IMR-90 (cell line): ENCODE results near the gene PRPF40B. TPM values are rescaled to one million over a fixed set of nuclear protein-coding genes. Genes with fewer than 3 reads are reported as not detected.
A peak's percentile ranks its signal among the peaks of the same experiment; 100 is the strongest.

Source experiments
- ATAC-seq: fragments of 200-7000 bp; cut with Tn5 transposase; 2 replicates; pipeline ENCODE4 v1.9.1; 2020; ENCODE audit warnings: low read depth, mild to moderate bottlenecking, moderate library complexity
- BruUV-seq: library from RNA; stranded (reverse); fragments of 400-500 nt; replicated peaks from 2 replicates; lab custom pipeline; 2021; lab: Mats Ljungman, UMichigan
- CTCF ChIA-PET: fragments of 300-600 bp; formaldehyde crosslinking; extraction: SDS; loops from one replicate; lab custom pipeline; 2021; ENCODE audit warnings: antibody characterized with exemption; lab: Yijun Ruan, JAX
- POLR2A ChIA-PET: fragments of 300-600 bp; sonication (Branson Sonifier 250); formaldehyde crosslinking; loops from one replicate; lab custom pipeline; 2022; ENCODE audit warnings: antibody characterized with exemption; ENCODE audit not compliant: unreplicated experiment; lab: Charles Lee
- DNase-seq: peaks from one replicate; pipeline ENCODE4 v3.0.0; 2013
- H2AFZ ChIP-seq: replicated peaks from 2 replicates; pipeline ENCODE3; 2013; ENCODE audit warnings: low read length, mild to moderate bottlenecking; ENCODE audit not compliant: poor library complexity
- H2AK5ac ChIP-seq: 2 replicates; pipeline ENCODE4 v1.6.1; 2013; ENCODE audit warnings: low read depth, low read length, inconsistent platforms
- H2AK9ac ChIP-seq: replicated peaks from 2 replicates; pipeline ENCODE3; 2013; ENCODE audit warnings: mild to moderate bottlenecking, low read depth, low read length, moderate library complexity; ENCODE audit not compliant: poor library complexity
- H2BK120ac ChIP-seq: 2 replicates; pipeline ENCODE4 v1.6.1; 2013; ENCODE audit warnings: low read depth, low read length, inconsistent platforms
- H2BK15ac ChIP-seq: 3 replicates; pipeline ENCODE4 v1.6.1; 2013; ENCODE audit warnings: low read depth, low read length, inconsistent platforms
- H2BK20ac ChIP-seq: 2 replicates; pipeline ENCODE4 v1.6.1; 2013; ENCODE audit warnings: low read depth, mild to moderate bottlenecking, inconsistent platforms, low read length, moderate library complexity
- H2BK5ac ChIP-seq: 2 replicates; pipeline ENCODE4 v1.6.1; 2013; ENCODE audit warnings: mild to moderate bottlenecking, low read depth, low read length, inconsistent platforms; ENCODE audit not compliant: poor library complexity, severe bottlenecking
- H3K14ac ChIP-seq: replicated peaks from 2 replicates; pipeline ENCODE4 v1.6.1; 2013; ENCODE audit warnings: low read depth, low read length, inconsistent platforms
- H3K18ac ChIP-seq: 2 replicates; pipeline ENCODE4 v1.6.1; 2013; ENCODE audit warnings: low read depth, low read length, control low read depth
- H3K23ac ChIP-seq: 2 replicates; pipeline ENCODE4 v1.6.1; 2013; ENCODE audit warnings: low read depth, low read length, inconsistent platforms
- H3K27ac ChIP-seq: 2 replicates; pipeline ENCODE4 v1.5.1; 2013; ENCODE audit warnings: mild to moderate bottlenecking, control low read depth, low read length; ENCODE audit not compliant: insufficient read depth
- H3K27me3 ChIP-seq: 2 replicates; pipeline ENCODE4 v1.6.1; 2013; ENCODE audit warnings: low read length; ENCODE audit not compliant: control insufficient read depth, insufficient read depth
- H3K36me3 ChIP-seq: 2 replicates; pipeline ENCODE4 v1.6.1; 2013; ENCODE audit warnings: low read length, mixed read lengths; ENCODE audit not compliant: control insufficient read depth, insufficient read depth
- H3K4ac ChIP-seq: 2 replicates; pipeline ENCODE4 v1.6.1; 2013; ENCODE audit warnings: low read depth, low read length, inconsistent platforms
- H3K4me1 ChIP-seq: 2 replicates; pipeline ENCODE4 v1.6.1; 2013; ENCODE audit warnings: low read length, mixed read lengths; ENCODE audit not compliant: control insufficient read depth, insufficient read depth
- H3K4me2 ChIP-seq: 2 replicates; pipeline ENCODE4 v1.6.1; 2013; ENCODE audit warnings: low read depth, mild to moderate bottlenecking, control low read depth, low read length, moderate library complexity
- H3K4me3 ChIP-seq: 2 replicates; pipeline ENCODE4 v1.5.1; 2013; ENCODE audit warnings: low read depth, mild to moderate bottlenecking, control low read depth, low read length, moderate library complexity; ENCODE audit not compliant: insufficient read depth
- H3K56ac ChIP-seq: 2 replicates; pipeline ENCODE4 v1.6.1; 2013; ENCODE audit warnings: low read length, inconsistent platforms; ENCODE audit not compliant: insufficient read depth; ENCODE audit errors: extremely low read depth
- H3K79me1 ChIP-seq, 2 experiments: 2 replicates each; pipeline ENCODE4 v1.6.1; 2013; ENCODE audit warnings: low read length in 2 of 2, inconsistent platforms in 1 of 2, low read depth in 1 of 2
- H3K9ac ChIP-seq: 2 replicates; pipeline ENCODE4 v1.6.1; 2013; ENCODE audit warnings: low read depth, low read length, control low read depth
- H3K9me1 ChIP-seq: 2 replicates; pipeline ENCODE4 v1.6.1; 2013; ENCODE audit warnings: low read length, inconsistent platforms; ENCODE audit not compliant: insufficient read depth
- H3K9me3 ChIP-seq: 2 replicates; pipeline ENCODE4 v1.6.1; 2013; ENCODE audit warnings: low read length; ENCODE audit not compliant: control insufficient read depth, insufficient read depth
- H4K20me1 ChIP-seq: 2 replicates; pipeline ENCODE4 v1.6.1; 2013; ENCODE audit warnings: low read length, inconsistent platforms; ENCODE audit not compliant: insufficient read depth
- H4K5ac ChIP-seq: 2 replicates; pipeline ENCODE4 v1.6.1; 2013; ENCODE audit warnings: mild to moderate bottlenecking, low read depth, low read length, control low read depth
- H4K8ac ChIP-seq, 2 experiments: 2 replicates each; pipeline ENCODE4 v1.6.1; 2013; ENCODE audit warnings: low read depth in 2 of 2, low read length in 2 of 2, control low read depth in 1 of 2, inconsistent platforms in 1 of 2
- H4K91ac ChIP-seq: 2 replicates; pipeline ENCODE4 v1.6.1; 2013; ENCODE audit warnings: low read depth, low read length, inconsistent platforms; ENCODE audit not compliant: insufficient read depth
- CEBPB ChIP-seq: IDR thresholded peaks from 2 replicates; pipeline ENCODE4 v1.6.1; 2012; ENCODE audit warnings: low read depth, low read length, improper control_type of control experiment
- CHD1 ChIP-seq: IDR thresholded peaks from 2 replicates; pipeline ENCODE4 v1.6.1; 2012; ENCODE audit warnings: low read depth, low read length, improper control_type of control experiment
- CTCF ChIP-seq: conservative IDR thresholded peaks from 2 replicates; pipeline ENCODE4 v1.5.1; 2012; ENCODE audit warnings: mild to moderate bottlenecking, low read depth, low read length, improper control_type of control experiment
- ELK1 ChIP-seq: fragments of 150-350 bp; IDR thresholded peaks from 2 replicates; pipeline ENCODE4 v1.6.1; 2016; ENCODE audit warnings: low read depth, mild to moderate bottlenecking, low read length, moderate library complexity, borderline replicate concordance
- FOS ChIP-seq: fragments of 150-350 bp; IDR thresholded peaks from 2 replicates; pipeline ENCODE4 v1.6.1; 2016; ENCODE audit warnings: low read depth, low read length
- MAFK ChIP-seq: IDR thresholded peaks from 2 replicates; pipeline ENCODE4 v1.6.1; 2012; ENCODE audit warnings: low read depth, low read length, improper control_type of control experiment
- MAZ ChIP-seq: IDR thresholded peaks from 2 replicates; pipeline ENCODE4 v1.6.1; 2012; ENCODE audit warnings: low read depth, mild to moderate bottlenecking, low read length, improper control_type of control experiment, moderate library complexity, borderline replicate concordance
- MXI1 ChIP-seq: IDR thresholded peaks from 2 replicates; pipeline ENCODE4 v1.6.1; 2012; ENCODE audit warnings: low read depth, mild to moderate bottlenecking, low read length, moderate library complexity, borderline replicate concordance
- POLR2A ChIP-seq: IDR thresholded peaks from 2 replicates; pipeline ENCODE4 v1.6.1; 2012; ENCODE audit warnings: mild to moderate bottlenecking, low read depth, low read length
- RAD21 ChIP-seq: IDR thresholded peaks from 2 replicates; pipeline ENCODE4 v1.6.1; 2012; ENCODE audit warnings: low read length, improper control_type of control experiment
- RCOR1 ChIP-seq: IDR thresholded peaks from 2 replicates; pipeline ENCODE4 v1.6.1; 2012; ENCODE audit warnings: mild to moderate bottlenecking, low read length, improper control_type of control experiment; ENCODE audit not compliant: insufficient replicate concordance
- RFX5 ChIP-seq: IDR thresholded peaks from 2 replicates; pipeline ENCODE4 v1.8.0; 2012; ENCODE audit warnings: low read depth, mild to moderate bottlenecking, low read length, moderate library complexity
- SMC3 ChIP-seq: fragments of 150-350 bp; IDR thresholded peaks from 2 replicates; pipeline ENCODE4 v1.6.1; 2016; ENCODE audit warnings: low read depth, mild to moderate bottlenecking, antibody characterized with exemption, low read length, moderate library complexity
- WGBS, 2 experiments: methylation state at CpG; one replicate each; pipeline versions ENCODE4 v1.1.5 to v1.1.7; 2013; ENCODE audit warnings: missing lambda C conversion rate in 2 of 2; ENCODE audit not compliant: insufficient read length in 1 of 2; ENCODE audit errors: extremely low coverage in 2 of 2; 5-methylcytosine and 5-hydroxymethylcytosine counted together
- dilution Hi-C: fragments of 300-500 bp; cut with HindIII; formaldehyde crosslinking; loops from one replicate; pipeline ENCODE4 v1.14.3; 2018; ENCODE audit warnings: low sequenced_read_pairs; ENCODE audit not compliant: unreplicated experiment
- in situ Hi-C: fragments of 300-500 bp; cut with MboI; formaldehyde crosslinking; loops from 3 replicates; pipeline ENCODE4 v1.14.3; 2019; ENCODE audit warnings: low sequenced_read_pairs, inconsistent platforms, mixed read lengths
- intact Hi-C: fragments of 100-400 bp; cut with micrococcal nuclease; formaldehyde crosslinking; loops from 2 replicates; pipeline ENCODE4 v1.10.0; 2022
- polyA plus RNA-seq, 3 experiments: library from polyadenylated mRNA; depleted of rRNA; stranded (reverse); fragments of >200 nt; gene quantifications; 2 replicates each; pipeline ENCODE4 v1.2.3, GENCODE V29; 2012; ENCODE audit warnings: low replicate concordance in 1 of 3
- total RNA-seq: library from RNA; depleted of rRNA; stranded (reverse); fragments of >200 nt; gene quantifications from 2 replicates; pipeline ENCODE4 v1.2.3, GENCODE V29; 2012
- TF ChIP-seq, protein P1 (sequence below): fragments of 150-350 bp; IDR thresholded peaks from 2 replicates; pipeline ENCODE4 v1.6.1; 2017; ENCODE audit warnings: mild to moderate bottlenecking, antibody characterized with exemption, low read length, low read depth

Gene PRPF40B
- total and polyA plus RNA-seq, 2 of the 4 experiments (the other 2 are of a cell fraction) = 5.0 to 11.8 TPM

DNA sequence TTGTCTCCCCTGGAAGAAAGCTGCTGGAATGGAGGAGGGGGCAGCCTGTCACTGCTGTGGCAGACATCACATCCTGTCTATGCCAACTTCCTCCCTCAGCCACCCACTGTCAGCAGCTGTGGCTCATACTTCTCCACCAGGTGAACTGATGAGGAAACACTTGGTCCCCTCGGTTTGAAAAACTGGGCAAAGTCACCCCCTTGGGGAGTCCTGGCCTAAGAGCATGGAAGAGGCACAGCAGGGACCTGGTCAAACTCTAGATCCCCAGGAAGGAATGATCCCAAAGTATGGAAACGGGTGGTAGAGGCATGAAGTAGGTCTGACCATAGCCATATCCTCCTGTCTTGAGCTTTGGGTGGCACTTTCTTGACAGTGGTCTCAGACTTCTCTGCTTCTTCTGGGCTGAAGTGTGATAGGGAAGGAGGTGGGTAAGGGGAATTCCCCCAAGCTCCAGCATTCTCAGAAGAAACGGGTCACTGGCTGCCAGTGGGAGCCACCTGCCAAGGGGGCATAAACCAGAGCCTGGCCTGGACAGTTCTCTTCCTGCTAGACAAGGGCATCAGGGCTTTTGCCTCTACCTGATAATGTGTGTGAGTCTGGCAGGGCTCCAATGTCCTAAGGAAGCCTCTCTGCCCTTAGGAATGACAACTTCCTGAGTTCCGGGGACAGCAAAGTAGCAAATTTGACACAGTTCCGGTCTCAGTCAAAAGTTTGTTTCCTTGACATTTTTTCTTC lies 47.8 kb downstream of the PRPF40B start:
- in situ Hi-C loops = no loop called here
- Histone ChIP-seq H4K20me1 (no peaks in the 10 kb centered on the region), H2BK20ac (no peak overlapping the region), H3K4me2 (no peak overlapping the region), H2BK120ac (no peak overlapping the region), H3K27me3 (no peaks in the 10 kb centered on the region), H3K4ac (peak overlapping the region; percentile 57), H3K79me1 (peaks cover 42 to 96% of the 10 kb centered on the region in 2 experiments), H2AK9ac (peak overlapping the region; percentile 7), H3K36me3 (no peaks in the 10 kb centered on the region), H3K14ac (peak overlapping the region; percentile 65; the same call in 1 of the 2 replicates), H3K9me3 (no peaks in the 10 kb centered on the region), H2BK15ac (no peak overlapping the region), H4K91ac (no peak overlapping the region), H2AFZ (no peak overlapping the region), H3K18ac (no peak overlapping the region), H4K5ac (no peak overlapping the region), H3K9ac (no peak overlapping the region), H3K56ac (no peak overlapping the region), H3K27ac (no peak overlapping the region), H2AK5ac (peak overlapping the region; percentile 18; the same call in 1 of the 2 replicates), H3K4me3 (no peak overlapping the region), H3K23ac (peak overlapping the region; percentile 54), H3K4me1 (peaks cover 39% of the 10 kb centered on the region), H4K8ac (peak overlapping the region in 1 of 2 experiments; percentile 33; a peak in 1 of 4 replicates), H3K9me1 (peaks cover 42% of the 10 kb centered on the region), H2BK5ac (no peak overlapping the region)
- ChIA-PET POLR2A (no interaction called here), CTCF (no interaction called here)
- DNase-seq = no peak
- TF ChIP-seq CHD1 = no peak
- no peak for TF ChIP-seq RAD21
- TF ChIP-seq SMC3 = no peak
- TF ChIP-seq, protein P1, sequence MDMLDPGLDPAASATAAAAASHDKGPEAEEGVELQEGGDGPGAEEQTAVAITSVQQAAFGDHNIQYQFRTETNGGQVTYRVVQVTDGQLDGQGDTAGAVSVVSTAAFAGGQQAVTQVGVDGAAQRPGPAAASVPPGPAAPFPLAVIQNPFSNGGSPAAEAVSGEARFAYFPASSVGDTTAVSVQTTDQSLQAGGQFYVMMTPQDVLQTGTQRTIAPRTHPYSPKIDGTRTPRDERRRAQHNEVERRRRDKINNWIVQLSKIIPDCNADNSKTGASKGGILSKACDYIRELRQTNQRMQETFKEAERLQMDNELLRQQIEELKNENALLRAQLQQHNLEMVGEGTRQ = no peak
- TF ChIP-seq ELK1 = no peak
- no peak for TF ChIP-seq POLR2A
- TF ChIP-seq MAZ = no peak
- no peak for TF ChIP-seq CTCF
- TF ChIP-seq RCOR1 = no peak
- TF ChIP-seq CEBPB = no peak
- TF ChIP-seq RFX5 = no peak
- no peak for TF ChIP-seq MAFK
- no peak for TF ChIP-seq FOS
- no peak for TF ChIP-seq MXI1
- intact Hi-C loops = no loop called here
- no peak for ATAC-seq
- no TSS peak for BruUV-seq
- 80% methylated on average over 1 of the region's 5 CpGs; no CpG with 5 or more reads in 1 of the 2 experiments for whole genome bisulfite sequencing, 2 experiments
- dilution Hi-C loops = no loop called here
